ENCODE measurements around the gene B3GALT2.
A peak's percentile ranks its signal among the peaks of the same experiment; 100 is the strongest.

GRCh38 chr1:193183019-193183627, 3.3 kb downstream of the B3GALT2 start:
- TF ChIP-seq CTCF (IDR thresholded peaks at IDR 0.05; ENCODE audit: poor library complexity, severe bottlenecking) (peak; percentile 81), EZH2 (IDR thresholded peaks at IDR 0.05; ENCODE audit: borderline replicate concordance, insufficient read depth, low read length, poor library complexity, severe bottlenecking) (no peak), RAD21 (conservative IDR thresholded peaks at IDR 0.05) (peak; percentile 87), EP300 (conservative IDR thresholded peaks at IDR 0.05; ENCODE audit: poor library complexity, severe bottlenecking) (no peak), POLR2AphosphoS5 (IDR thresholded peaks at IDR 0.05) (no peak), TAF1 (IDR thresholded peaks at IDR 0.05; ENCODE audit: low read depth) (no peak)
